Esophagus muscularis mucosa (tissue), 4 donors: ENCODE measurements around the gene BICDL1. TPM values are rescaled to one million over a fixed set of nuclear protein-coding genes. Genes with fewer than 3 reads are reported as not detected.

Source experiments
- DNase-seq: peaks from one replicate; pipeline ENCODE4 v3.0.0-alpha.2; 2017; ENCODE audit errors: extremely low spot score
- H3K27ac ChIP-seq, 4 donors: fragments of 200-600 bp; sonication (generic); replicated peaks in 1 of 4; 1 replicate in 3 of 4; 2 replicates in 1 of 4; pipeline ENCODE4 v1.5.1; 2016 to 2019; ENCODE audit warnings: mild to moderate bottlenecking in 1 of 4
- H3K27me3 ChIP-seq, 4 donors: fragments of 200-600 bp; sonication (generic); one replicate each; pipeline versions ENCODE4 v1.5.1 to v1.6.0; 2016 to 2019
- H3K36me3 ChIP-seq, 4 donors: fragments of 200-600 bp; sonication (generic); one replicate each; pipeline ENCODE4 v1.5.1; 2016 to 2019
- H3K4me1 ChIP-seq, 4 donors: fragments of 200-600 bp; sonication (generic); one replicate each; pipeline ENCODE4 v1.5.1; 2016 to 2019
- H3K4me3 ChIP-seq, 4 donors: fragments of 200-600 bp; sonication (generic); 1 replicate in 2 of 4; 2 replicates in 2 of 4; pipeline ENCODE4 v1.5.1; 2016 to 2019; ENCODE audit warnings: mild to moderate bottlenecking in 4 of 4, moderate library complexity in 1 of 4
- H3K9me3 ChIP-seq, 4 donors: fragments of 200-600 bp; sonication (generic); 1 replicate in 3 of 4; 2 replicates in 1 of 4; pipeline ENCODE4 v1.5.1; 2016 to 2019
- CTCF ChIP-seq, 3 experiments: fragments of 200-600 bp in 2 of 3; fragments of 450-650 bp in 1 of 3; sonication (generic) in 2 of 3; IDR thresholded peaks; one replicate each; pipeline ENCODE4 v1.5.1; 2017 to 2019; ENCODE audit warnings: antibody characterized with exemption in 3 of 3, mild to moderate bottlenecking in 2 of 3, moderate library complexity in 1 of 3
- EP300 ChIP-seq: sonication (generic); formaldehyde crosslinking; IDR thresholded peaks from one replicate; pipeline ENCODE4 v1.6.1; 2017; ENCODE audit warnings: antibody characterized with exemption
- POLR2A ChIP-seq: fragments of 450-650 bp; IDR thresholded peaks from one replicate; pipeline ENCODE4 v1.6.1; 2017; ENCODE audit warnings: antibody characterized with exemption, moderate library complexity, mild to moderate bottlenecking, low read depth
- POLR2AphosphoS5 ChIP-seq, 2 donors: sonication (generic); formaldehyde crosslinking; IDR thresholded peaks; one replicate each; pipeline ENCODE4 v1.6.1; 2017; ENCODE audit warnings: antibody characterized with exemption in 2 of 2
- WGBS: methylation state at CpG from one replicate; pipeline ENCODE4 v1.1.5; 2018; 5-methylcytosine and 5-hydroxymethylcytosine counted together
- intact Hi-C: fragments of 100-400 bp; cut with DNase I; formaldehyde crosslinking; loops from one replicate; pipeline ENCODE4 v1.15.1; 2023
- total RNA-seq, 4 donors: library from RNA; depleted of rRNA; stranded (reverse); fragments of >200 nt; gene quantifications; one replicate each; pipeline versions ENCODE4 v1.1.0 to v1.2.1, GENCODE V29; 2016

BICDL1 gene
- total RNA-seq, 4 donors from 2014 or later, result 0.17 to 1.2 (median 0.77) TPM

DNA sequence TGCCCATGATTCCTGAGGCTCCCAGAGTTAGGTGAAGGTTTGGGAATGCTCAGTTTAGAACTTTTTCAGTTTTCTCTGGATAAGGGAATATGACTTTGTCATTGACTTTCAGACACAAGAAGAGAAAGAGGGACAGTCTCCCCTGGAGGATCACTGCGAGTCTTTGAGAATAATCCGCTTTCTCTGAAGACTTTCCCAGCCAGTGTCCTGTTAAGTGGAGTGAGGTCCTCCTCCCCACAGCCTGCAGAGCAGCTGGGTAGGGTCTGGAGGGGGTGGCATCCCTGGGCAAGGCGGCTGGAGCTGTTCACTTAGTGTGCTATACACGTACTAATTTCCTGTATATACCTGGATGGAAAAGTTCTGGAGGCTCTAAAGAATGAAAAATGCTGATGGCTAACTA, 136.0 kb downstream of the BICDL1 start:
- TF ChIP-seq CTCF (IDR thresholded peaks at IDR 0.05), result no peak
- TF ChIP-seq EP300, result no peak
- no peak for TF ChIP-seq POLR2A
- no peak overlapping the region for H3K27ac ChIP-seq
- no peaks in the 10 kb centered on the region for H3K27me3 ChIP-seq
- no peak for DNase-seq
- no peak overlapping the region for H3K4me3 ChIP-seq
- intact Hi-C loops, result no loop called here
- WGBS, result 90% methylated on average over 4 of the region's 4 CpGs
- H3K4me1 ChIP-seq, result peaks cover 10 to 29% (median 24%) of the 10 kb centered on the region in 4 donors
- no peaks in the 10 kb centered on the region for H3K9me3 ChIP-seq
- peaks cover 28 to 46% (median 39%) of the 10 kb centered on the region in 4 donors for H3K36me3 ChIP-seq

DNA sequence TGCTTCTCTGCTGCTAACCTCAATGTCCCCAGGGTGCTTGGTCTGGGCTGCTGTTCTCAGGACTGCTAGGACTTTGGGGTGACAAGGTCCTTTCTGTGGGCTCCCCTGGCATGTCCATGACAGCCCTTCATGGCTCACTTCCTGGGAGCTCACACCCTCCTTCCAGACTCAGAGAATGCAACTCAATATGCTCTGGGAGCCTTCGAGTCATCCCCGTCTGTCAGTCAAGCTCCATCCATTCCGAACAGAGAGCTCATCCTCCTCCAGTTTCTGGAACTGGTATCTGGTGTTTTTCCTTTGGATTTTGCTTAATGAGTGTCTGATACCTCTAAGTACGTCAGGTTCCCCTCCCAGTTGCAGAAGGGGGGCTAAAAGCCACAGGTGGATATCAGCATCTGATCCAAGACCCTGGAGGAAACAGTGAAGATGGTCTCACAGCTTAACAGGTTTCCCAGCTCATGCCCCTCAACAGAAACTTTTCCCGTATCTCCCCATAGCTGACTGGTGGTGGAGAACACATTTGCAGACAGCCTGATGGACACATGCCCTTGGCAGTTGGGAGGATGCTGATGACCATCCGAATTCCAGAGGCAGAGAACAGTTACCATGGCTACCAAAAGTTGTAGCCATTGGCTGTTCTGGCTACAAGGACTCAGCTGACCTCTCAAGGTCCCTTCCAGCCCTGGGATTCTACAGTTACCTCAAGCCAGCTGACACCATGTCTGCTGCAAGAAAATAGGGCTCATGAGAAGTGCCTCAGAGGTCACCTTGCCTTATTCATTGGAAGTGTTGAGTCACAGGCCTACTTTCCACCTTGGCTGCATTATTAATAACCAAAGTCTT, 137.0 kb downstream of the BICDL1 start:
- intact Hi-C loops, result no loop called here
- WGBS, result 88% methylated on average over 5 of the region's 6 CpGs
- H3K27ac ChIP-seq, result peak overlapping the region; percentile 31 to 55 (median 44)
- DNase-seq, result no peak
- H3K4me3 ChIP-seq, result no peak overlapping the region
- H3K4me1 ChIP-seq, result peaks cover 10 to 19% (median 17%) of the 10 kb centered on the region in 4 donors
- no peaks in the 10 kb centered on the region for H3K27me3 ChIP-seq
- no peaks in the 10 kb centered on the region for H3K9me3 ChIP-seq
- TF ChIP-seq CTCF (IDR thresholded peaks at IDR 0.05) (no peak), POLR2AphosphoS5 (IDR thresholded peaks at IDR 0.05) (no peak)
- H3K36me3 ChIP-seq, result peaks cover 38 to 56% (median 49%) of the 10 kb centered on the region in 4 donors

GRCh38 chr12:120126635-120127005, 137.6 kb downstream of the BICDL1 start:
- no peaks in the 10 kb centered on the region for H3K27me3 ChIP-seq
- WGBS, result 80% methylated on average over 2 of the region's 2 CpGs
- peaks cover 44 to 62% (median 55%) of the 10 kb centered on the region in 4 donors for H3K36me3 ChIP-seq
- no peaks in the 10 kb centered on the region for H3K9me3 ChIP-seq
- peaks cover 10 to 18% (median 16%) of the 10 kb centered on the region in 4 donors for H3K4me1 ChIP-seq
- peak overlapping the region in 3 of 4 donors; percentile 34 to 55 (median 53) for H3K27ac ChIP-seq
- no peak overlapping the region for H3K4me3 ChIP-seq
- no peak for DNase-seq
- intact Hi-C loops, result no loop called here
- TF ChIP-seq POLR2AphosphoS5 (IDR thresholded peaks at IDR 0.05) (peak; percentile 5 to 51), CTCF (IDR thresholded peaks at IDR 0.05) (no peak)

DNA sequence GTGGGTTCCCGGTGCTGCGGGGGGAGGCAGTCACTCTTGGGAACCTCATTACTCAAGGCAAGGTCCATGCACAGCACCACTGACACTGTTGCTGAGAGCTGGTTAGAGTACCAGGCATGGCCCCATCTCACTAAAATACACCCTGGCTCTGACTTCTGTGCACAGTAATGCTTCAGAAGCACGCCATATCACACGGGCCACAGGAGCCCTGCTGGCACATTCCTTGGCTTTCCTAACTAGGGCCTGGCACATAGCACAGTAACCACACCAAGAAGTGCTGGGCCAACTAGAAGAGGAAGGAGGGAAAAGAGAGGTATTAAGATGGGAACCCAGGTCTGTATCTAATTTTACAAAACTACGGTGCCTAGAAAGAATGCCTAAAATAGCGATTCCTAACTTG, 141.0 kb downstream of the BICDL1 start:
- Histone ChIP-seq H3K9me3 (no peaks in the 10 kb centered on the region), H3K36me3 (peaks cover 71 to 96% (median 89%) of the 10 kb centered on the region in 4 donors), H3K4me1 (peaks cover 10 to 18% (median 16%) of the 10 kb centered on the region in 4 donors), H3K4me3 (no peak overlapping the region), H3K27ac (no peak overlapping the region), H3K27me3 (no peaks in the 10 kb centered on the region)
- 95% methylated on average over 4 of the region's 6 CpGs for WGBS
- TF ChIP-seq POLR2A, result no peak
- TF ChIP-seq EP300, result no peak
- TF ChIP-seq POLR2AphosphoS5 (IDR thresholded peaks at IDR 0.05), result no peak
- no peak for TF ChIP-seq CTCF (IDR thresholded peaks at IDR 0.05)
- intact Hi-C loops, result no loop called here
- no peak for DNase-seq
